Measurements from ENCODE around the gene KCNK6. TPM values are rescaled to one million over a fixed set of nuclear protein-coding genes. Genes with fewer than 3 reads are reported as not detected.
A peak's percentile ranks its signal among the peaks of the same experiment; 100 is the strongest.

The KCNK6 gene
- total RNA-seq, 1 donor from 2014 or later, result 22.8 TPM

DNA sequence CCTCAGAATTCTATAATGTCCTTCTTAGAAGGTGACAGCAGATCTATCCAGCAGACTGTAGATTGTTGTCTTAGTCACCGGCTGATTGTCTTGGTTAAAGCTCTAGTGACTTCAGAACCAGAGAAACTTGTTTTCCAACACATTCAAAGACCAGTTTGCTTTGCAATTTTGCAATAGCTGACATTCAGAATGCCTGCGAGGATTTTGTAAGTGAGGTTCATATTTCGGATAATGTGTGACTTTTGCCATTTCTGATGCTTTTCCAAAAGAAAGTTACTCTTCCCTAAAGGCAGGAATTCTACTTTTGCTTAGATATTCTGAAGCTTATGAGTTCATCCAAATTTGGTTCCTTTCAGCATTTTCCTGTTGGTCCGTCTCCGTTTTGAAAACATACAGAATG, 42.1 kb upstream of the KCNK6 start:
- Histone ChIP-seq H3K4me3 (peak overlapping the region in 1 of 2 donors; percentile 27), H3K27ac (peak overlapping the region; percentile 85 to 89), H3K36me3 (peaks cover 0 to 8% of the 10 kb centered on the region in 2 donors), H3K4me1 (peaks cover 26 to 66% of the 10 kb centered on the region in 2 donors), H3K9me3 (no peaks in the 10 kb centered on the region), H3K27me3 (no peaks in the 10 kb centered on the region)
- intact Hi-C loops (cut with DNase I), result no loop called here
- no peak for DNase-seq (ENCODE audit: low spot score in 2 of 2)
- TF ChIP-seq, protein P1, sequence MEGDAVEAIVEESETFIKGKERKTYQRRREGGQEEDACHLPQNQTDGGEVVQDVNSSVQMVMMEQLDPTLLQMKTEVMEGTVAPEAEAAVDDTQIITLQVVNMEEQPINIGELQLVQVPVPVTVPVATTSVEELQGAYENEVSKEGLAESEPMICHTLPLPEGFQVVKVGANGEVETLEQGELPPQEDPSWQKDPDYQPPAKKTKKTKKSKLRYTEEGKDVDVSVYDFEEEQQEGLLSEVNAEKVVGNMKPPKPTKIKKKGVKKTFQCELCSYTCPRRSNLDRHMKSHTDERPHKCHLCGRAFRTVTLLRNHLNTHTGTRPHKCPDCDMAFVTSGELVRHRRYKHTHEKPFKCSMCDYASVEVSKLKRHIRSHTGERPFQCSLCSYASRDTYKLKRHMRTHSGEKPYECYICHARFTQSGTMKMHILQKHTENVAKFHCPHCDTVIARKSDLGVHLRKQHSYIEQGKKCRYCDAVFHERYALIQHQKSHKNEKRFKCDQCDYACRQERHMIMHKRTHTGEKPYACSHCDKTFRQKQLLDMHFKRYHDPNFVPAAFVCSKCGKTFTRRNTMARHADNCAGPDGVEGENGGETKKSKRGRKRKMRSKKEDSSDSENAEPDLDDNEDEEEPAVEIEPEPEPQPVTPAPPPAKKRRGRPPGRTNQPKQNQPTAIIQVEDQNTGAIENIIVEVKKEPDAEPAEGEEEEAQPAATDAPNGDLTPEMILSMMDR (IDR thresholded peaks at IDR 0.05), result no peak

DNA sequence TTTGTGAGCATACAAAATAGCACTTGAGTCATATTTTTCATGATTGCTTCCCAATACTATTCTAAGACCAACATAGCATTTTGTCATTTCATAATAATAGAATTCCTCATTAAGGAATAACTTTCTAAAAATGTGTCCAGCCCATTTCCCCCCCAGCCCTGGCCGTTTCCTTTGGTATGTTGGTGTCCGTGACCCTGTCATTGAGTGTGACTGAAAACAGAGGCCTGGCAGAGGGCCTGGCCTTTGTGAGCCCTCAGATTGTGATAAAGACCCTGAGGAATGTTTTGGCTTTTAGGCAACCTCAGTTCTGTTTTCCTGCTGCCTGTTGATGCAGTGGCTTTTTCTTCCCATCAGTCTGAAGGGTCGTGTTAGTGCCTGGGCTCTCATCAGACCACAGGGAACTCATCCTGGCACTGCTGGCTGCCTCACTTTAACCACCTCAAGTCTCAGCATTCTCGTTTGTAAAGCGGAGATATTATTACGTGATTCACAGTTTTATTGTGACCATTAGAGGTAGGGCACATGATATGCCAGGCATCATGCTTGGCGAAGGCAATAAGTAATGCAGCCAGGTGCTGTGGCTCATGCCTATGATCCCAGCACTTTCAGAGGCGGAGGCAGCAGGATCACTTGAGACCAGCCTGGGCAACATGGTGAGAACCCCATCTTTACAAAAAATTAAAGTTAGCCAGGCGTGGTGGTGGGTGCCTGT, 41.5 kb upstream of the KCNK6 start:
- Histone ChIP-seq H3K27ac (peak overlapping the region; percentile 85 to 89), H3K4me1 (peaks cover 26 to 69% of the 10 kb centered on the region in 2 donors), H3K9me3 (no peaks in the 10 kb centered on the region), H3K36me3 (peaks cover 0 to 8% of the 10 kb centered on the region in 2 donors), H3K27me3 (no peaks in the 10 kb centered on the region), H3K4me3 (peak overlapping the region in 1 of 2 donors; percentile 27)
- intact Hi-C loops (cut with DNase I), result loop anchor here (1.0 kb wide), 3 partner anchors 14 to 38 kb away; partner anchors contain the start of gene SPINT2
- TF ChIP-seq, protein P1 (IDR thresholded peaks at IDR 0.05), result no peak
- DNase-seq (ENCODE audit: low spot score in 2 of 2), result peak; percentile 33 to 95

DNA sequence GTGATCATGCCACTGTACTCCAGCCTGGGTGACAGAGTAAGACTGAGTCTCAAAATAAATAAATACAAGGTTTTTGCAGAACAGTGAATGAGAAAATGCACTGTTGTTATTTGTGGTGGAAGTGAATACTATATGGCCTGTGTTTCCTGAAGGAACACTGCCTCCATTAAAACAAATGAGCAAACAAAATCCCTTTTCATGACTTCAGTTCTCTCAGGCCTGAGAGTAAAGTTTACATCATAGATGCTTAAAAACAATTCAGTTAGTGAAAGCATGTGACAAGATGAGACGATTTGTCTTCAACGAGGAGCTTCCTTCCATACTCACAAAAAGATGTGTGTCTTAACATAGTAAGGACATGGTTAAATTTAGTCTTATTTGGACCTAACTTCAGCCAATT, 40.9 kb upstream of the KCNK6 start:
- H3K27ac ChIP-seq, result peak overlapping the region; percentile 85 to 89
- H3K4me1 ChIP-seq, result peaks cover 26 to 64% of the 10 kb centered on the region in 2 donors
- no peak for DNase-seq (ENCODE audit: low spot score in 2 of 2)
- TF ChIP-seq, protein P1 (IDR thresholded peaks at IDR 0.05), result no peak
- H3K36me3 ChIP-seq, result peaks cover 0 to 8% of the 10 kb centered on the region in 2 donors
- H3K27me3 ChIP-seq, result no peaks in the 10 kb centered on the region
- H3K9me3 ChIP-seq, result no peaks in the 10 kb centered on the region
- intact Hi-C loops (cut with DNase I), result loop anchor here (1.0 kb wide), 3 partner anchors 14 to 38 kb away; partner anchors contain the start of gene SPINT2
- H3K4me3 ChIP-seq, result peak overlapping the region in 1 of 2 donors; percentile 27

DNA sequence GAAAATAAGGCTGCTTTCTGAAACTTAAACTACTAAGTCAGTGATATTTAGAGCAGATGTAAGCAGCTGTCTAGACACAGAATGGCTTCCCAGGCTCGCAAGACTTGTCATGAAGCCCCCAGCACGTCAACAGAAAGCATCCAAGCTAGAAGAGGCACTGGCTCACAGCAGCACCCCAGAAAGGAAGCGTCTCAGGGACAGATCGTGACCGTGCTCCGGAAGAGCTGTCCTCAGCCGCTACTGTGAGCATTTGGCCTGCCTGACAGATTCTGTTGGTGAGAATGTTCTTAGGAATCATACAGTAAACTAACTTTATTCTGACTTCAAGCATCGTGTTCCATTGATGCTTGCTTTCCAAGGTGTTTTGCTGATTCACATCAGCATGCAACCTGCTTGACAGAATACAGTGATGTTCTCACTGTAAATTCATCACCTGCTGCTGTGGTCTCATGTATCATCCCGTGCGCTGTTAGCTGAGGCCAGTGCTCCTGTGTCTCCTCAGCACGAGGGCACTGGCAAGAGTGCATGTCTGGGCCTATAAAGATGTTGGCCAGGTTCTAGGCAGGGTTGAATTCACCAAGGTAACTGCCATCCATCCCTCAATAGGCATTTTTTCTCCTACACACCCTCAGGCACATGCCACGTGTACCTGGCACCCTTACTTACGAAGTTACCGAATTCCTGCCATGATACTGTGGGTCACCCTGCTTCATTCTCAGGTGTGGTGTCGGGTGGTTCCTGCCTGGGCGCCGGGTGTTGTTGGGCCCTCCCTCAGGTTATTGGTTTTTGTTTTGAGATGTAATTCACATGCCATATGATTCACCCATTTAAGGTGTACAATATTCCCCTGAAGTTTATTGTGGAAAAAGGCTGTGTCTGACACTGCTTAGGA, 39.4 kb upstream of the KCNK6 start:
- intact Hi-C loops (cut with DNase I), result no loop called here
- no peaks in the 10 kb centered on the region for H3K27me3 ChIP-seq
- H3K27ac ChIP-seq, result peak overlapping the region; percentile 85 to 89
- TF ChIP-seq, protein P1 (IDR thresholded peaks at IDR 0.05), result no peak
- no peaks in the 10 kb centered on the region for H3K9me3 ChIP-seq
- peaks cover 12 to 22% of the 10 kb centered on the region in 2 donors for H3K36me3 ChIP-seq
- peaks cover 19 to 49% of the 10 kb centered on the region in 2 donors for H3K4me1 ChIP-seq
- no peak for DNase-seq (ENCODE audit: low spot score in 2 of 2)
- no peak overlapping the region for H3K4me3 ChIP-seq

DNA sequence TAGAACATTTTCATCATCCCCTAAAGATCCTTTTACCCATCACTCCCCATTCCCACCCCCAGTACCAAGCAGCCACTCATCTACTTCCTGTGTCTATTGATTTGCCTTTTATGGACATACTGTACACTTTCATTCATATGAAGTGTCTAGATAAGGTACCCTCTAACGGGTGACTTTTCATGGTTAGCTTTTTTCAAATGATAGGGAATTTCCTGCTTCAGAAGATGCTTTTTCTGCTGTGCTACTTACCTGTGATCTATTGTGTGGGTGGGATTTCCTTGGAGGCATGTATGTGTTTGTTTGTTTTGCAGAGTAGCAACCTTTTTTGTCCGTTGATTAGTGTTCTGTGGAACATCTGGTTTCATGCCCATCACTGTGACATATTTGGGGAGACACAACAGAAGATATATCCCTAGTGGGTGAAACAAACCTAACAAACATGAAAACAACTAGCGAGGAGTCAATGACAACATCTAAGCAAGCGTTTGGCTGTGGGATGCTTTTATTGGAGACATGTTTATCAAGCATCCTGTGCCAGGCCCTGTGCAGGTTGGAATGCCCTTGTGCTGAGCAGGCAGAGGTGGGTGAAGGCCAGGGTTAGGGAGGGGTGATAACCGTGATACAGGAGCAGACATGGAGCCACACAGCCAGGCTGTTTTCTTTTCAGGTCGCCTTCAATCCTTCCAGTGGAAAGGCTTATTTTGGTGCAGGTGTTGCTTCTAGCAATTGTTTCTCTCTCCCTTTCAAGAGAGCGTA, 37.7 kb upstream of the KCNK6 start:
- Histone ChIP-seq H3K36me3 (peaks cover 16 to 38% of the 10 kb centered on the region in 2 donors), H3K27me3 (no peaks in the 10 kb centered on the region), H3K27ac (peak overlapping the region; percentile 85 to 89), H3K4me3 (no peak overlapping the region), H3K4me1 (peaks cover 12 to 33% of the 10 kb centered on the region in 2 donors), H3K9me3 (no peaks in the 10 kb centered on the region)
- no peak for DNase-seq (ENCODE audit: low spot score in 2 of 2)
- TF ChIP-seq, protein P1 (IDR thresholded peaks at IDR 0.05), result no peak
- intact Hi-C loops (cut with DNase I), result no loop called here

All from ascending aorta (tissue), 2 donors.